HG03432 (cell line): ENCODE data around the gene PDE4B.

Source experiments
- ATAC-seq: cut with Tn5 transposase; IDR thresholded peaks from one replicate; pipeline ENCODE4 v1.9.1; 2021; ENCODE audit warnings: mild to moderate bottlenecking, moderate library complexity; ENCODE audit not compliant: unreplicated experiment

PDE4B gene

GRCh38 chr1:65792669-65793358 lies at the start of gene PDE4B:
Gene PDE4B (plus strand): TSS chr1:65792895.
- ATAC-seq: no peak

- ATAC-seq: no peak
These were observed 48.0 kb upstream of the PDE4B start for GRCh38 chr1:65744731-65745130.

- ATAC-seq: no peak
These were observed 40.7 kb upstream of the PDE4B start for GRCh38 chr1:65751961-65752360.

- no peak for ATAC-seq
These were observed 36.1 kb upstream of the PDE4B start for GRCh38 chr1:65756616-65757015.

GRCh38 chr1:65757531-65757930 lies 35.2 kb upstream of the PDE4B start:
- no peak for ATAC-seq

GRCh38 chr1:65758128-65758527 lies 34.6 kb upstream of the PDE4B start:
- ATAC-seq: no peak

GRCh38 chr1:65759516-65759915 lies 33.2 kb upstream of the PDE4B start:
- ATAC-seq: no peak

- no peak for ATAC-seq
These were observed 30.4 kb upstream of the PDE4B start for GRCh38 chr1:65762081-65762862.

GRCh38 chr1:65764052-65764451 lies 28.6 kb upstream of the PDE4B start:
- ATAC-seq: no peak

- ATAC-seq: no peak
These were observed 27.1 kb upstream of the PDE4B start for GRCh38 chr1:65765631-65766030.

- ATAC-seq: no peak
These were observed 23.1 kb upstream of the PDE4B start for GRCh38 chr1:65769636-65770035.

GRCh38 chr1:65772607-65773006 lies 20.1 kb upstream of the PDE4B start:
- ATAC-seq: no peak

- ATAC-seq: no peak
These were observed 19.1 kb upstream of the PDE4B start for GRCh38 chr1:65773391-65774123.

GRCh38 chr1:65788762-65789161 lies 3.9 kb upstream of the PDE4B start:
- no peak for ATAC-seq

- no peak for ATAC-seq
These were observed 1.3 kb upstream of the PDE4B start for GRCh38 chr1:65791396-65791795.

- no peak for ATAC-seq
These were observed 660 bp upstream of the PDE4B start for GRCh38 chr1:65791801-65792668.

GRCh38 chr1:65793359-65793732 lies 651 bp downstream of the PDE4B start:
- no peak for ATAC-seq

GRCh38 chr1:65795311-65795710 lies 2.6 kb downstream of the PDE4B start:
- ATAC-seq: no peak

GRCh38 chr1:65799601-65800000 lies 6.9 kb downstream of the PDE4B start:
- no peak for ATAC-seq

- ATAC-seq: no peak
These were observed 11.9 kb downstream of the PDE4B start for GRCh38 chr1:65804584-65804983.

GRCh38 chr1:65812065-65812464 lies 19.4 kb downstream of the PDE4B start:
- peak; percentile 99 for ATAC-seq
